ENCODE data around the gene PRDM8. TPM values are rescaled to one million over a fixed set of nuclear protein-coding genes. Genes with fewer than 3 reads are reported as not detected.
A peak's percentile ranks its signal among the peaks of the same experiment; 100 is the strongest.

Gene PRDM8
- total and polyA plus RNA-seq, 7 donors = 1.2 to 17.4 (median 14.9) TPM; not detected in 1

DNA sequence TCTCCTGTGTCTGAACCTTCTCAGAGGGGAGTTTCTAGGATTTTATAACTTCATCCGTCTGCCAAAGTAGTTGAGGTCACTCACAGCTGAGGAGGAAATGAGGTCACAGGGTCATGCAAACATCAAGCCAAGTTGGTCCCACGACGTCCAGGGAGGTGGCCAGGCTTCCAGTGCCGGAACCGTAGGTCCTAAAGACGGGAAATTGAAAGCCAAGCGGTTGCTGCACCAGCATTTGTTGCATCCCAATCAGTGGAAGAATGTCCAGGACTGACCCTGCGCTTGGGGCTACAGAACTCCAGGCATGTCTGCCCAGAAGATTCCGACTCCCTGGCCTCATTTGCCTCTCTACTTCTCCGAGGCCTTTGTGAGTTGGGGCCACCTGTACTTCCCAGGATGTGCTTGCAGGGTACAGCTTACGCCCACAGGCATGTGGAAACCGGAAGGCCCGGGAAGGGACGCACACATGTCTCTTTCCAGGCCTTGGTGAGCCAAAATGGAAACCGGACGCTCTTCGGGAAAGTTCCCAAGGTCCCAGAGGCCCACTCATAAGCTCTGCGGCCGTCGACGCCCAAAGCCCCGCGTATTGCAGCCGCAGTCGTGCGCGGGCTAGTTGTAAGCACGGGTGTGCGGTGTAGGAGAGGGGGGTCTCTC lies 9.3 kb downstream of the PRDM8 start:
- Histone ChIP-seq H3K27ac (peak overlapping the region in 1 of 4 donors; percentile 12), H3K27me3 (no peaks in the 10 kb centered on the region), H3K4me1 (peaks cover 0 to 17% (median 10%) of the 10 kb centered on the region in 4 donors), H3K4me3 (no peak overlapping the region), H3K36me3 (no peaks in the 10 kb centered on the region), H3K9me3 (no peaks in the 10 kb centered on the region)
- 72 to 80% methylated on average over 29 of the region's 29 CpGs for WGBS, 2 donors
- TF ChIP-seq, protein P1, sequence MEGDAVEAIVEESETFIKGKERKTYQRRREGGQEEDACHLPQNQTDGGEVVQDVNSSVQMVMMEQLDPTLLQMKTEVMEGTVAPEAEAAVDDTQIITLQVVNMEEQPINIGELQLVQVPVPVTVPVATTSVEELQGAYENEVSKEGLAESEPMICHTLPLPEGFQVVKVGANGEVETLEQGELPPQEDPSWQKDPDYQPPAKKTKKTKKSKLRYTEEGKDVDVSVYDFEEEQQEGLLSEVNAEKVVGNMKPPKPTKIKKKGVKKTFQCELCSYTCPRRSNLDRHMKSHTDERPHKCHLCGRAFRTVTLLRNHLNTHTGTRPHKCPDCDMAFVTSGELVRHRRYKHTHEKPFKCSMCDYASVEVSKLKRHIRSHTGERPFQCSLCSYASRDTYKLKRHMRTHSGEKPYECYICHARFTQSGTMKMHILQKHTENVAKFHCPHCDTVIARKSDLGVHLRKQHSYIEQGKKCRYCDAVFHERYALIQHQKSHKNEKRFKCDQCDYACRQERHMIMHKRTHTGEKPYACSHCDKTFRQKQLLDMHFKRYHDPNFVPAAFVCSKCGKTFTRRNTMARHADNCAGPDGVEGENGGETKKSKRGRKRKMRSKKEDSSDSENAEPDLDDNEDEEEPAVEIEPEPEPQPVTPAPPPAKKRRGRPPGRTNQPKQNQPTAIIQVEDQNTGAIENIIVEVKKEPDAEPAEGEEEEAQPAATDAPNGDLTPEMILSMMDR (IDR thresholded peaks at IDR 0.05) = no peak
- no peak for TF ChIP-seq EP300 (IDR thresholded peaks at IDR 0.05)
- intact Hi-C loops (cut with DNase I) = loop anchor here (10.0 kb wide), 1 partner anchor 128 kb away; the partner anchor contains the start of gene CFAP299
- DNase-seq = peak; percentile 70

DNA sequence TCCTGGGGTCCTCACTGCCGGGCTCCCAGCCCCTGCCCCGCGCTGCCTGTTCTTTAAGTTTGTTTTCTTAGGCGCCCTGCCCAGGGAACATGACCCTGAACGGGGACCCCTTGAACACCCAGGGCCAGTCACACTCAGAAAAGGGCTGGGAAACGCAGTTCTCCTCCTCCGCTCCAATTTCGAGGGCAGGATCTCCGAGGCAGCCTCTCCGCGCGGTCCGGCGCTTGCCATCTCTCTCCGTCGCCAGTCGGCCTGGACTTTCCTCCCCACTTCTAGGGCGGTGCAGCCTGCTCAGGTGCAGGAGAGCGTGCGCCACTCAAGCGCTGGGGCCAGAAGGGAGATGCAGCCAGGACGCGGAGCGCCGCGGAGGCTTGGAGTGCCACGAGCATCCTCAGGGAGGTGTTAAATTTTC lies 9.9 kb downstream of the PRDM8 start:
- H3K27ac ChIP-seq = peak overlapping the region in 1 of 4 donors; percentile 12
- no peak for TF ChIP-seq EP300 (IDR thresholded peaks at IDR 0.05)
- TF ChIP-seq, protein P1 (IDR thresholded peaks at IDR 0.05) = no peak
- TF ChIP-seq POLR2AphosphoS5 (IDR thresholded peaks at IDR 0.05) = no peak
- TF ChIP-seq POLR2A (IDR thresholded peaks at IDR 0.05) = no peak

DNA sequence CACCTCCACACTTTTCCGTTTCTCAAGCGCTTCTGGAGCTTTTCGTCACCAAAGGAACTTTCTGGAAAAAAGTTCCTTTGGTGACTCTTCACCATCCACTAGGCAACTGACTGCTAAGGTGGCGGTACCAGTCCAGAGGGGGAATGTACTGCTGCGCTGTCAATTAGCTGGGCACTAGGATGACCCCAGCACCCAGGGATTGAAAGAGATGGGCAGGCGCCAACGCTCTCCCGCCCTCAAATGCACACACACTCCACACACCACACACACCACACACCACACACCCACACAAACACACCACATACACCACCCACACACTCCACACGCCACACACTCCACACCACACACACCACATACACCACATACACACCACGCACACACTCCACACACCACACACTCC lies 10.4 kb downstream of the PRDM8 start:
- H3K4me3 ChIP-seq = no peak overlapping the region

More for the DNA sequence above, 9.9 kb downstream of the PRDM8 start:
- WGBS, 2 donors = 40 to 41% methylated on average over 27 of the region's 27 CpGs
- intact Hi-C loops (cut with DNase I) = loop anchor here (10.0 kb wide), 1 partner anchor 128 kb away; the partner anchor contains the start of gene CFAP299
- DNase-seq = no peak
- no peaks in the 10 kb centered on the region for H3K9me3 ChIP-seq
- peaks cover 0 to 13% (median 9%) of the 10 kb centered on the region in 4 donors for H3K4me1 ChIP-seq
- H3K4me3 ChIP-seq = no peak overlapping the region
- no peaks in the 10 kb centered on the region for H3K36me3 ChIP-seq
- H3K27me3 ChIP-seq = no peaks in the 10 kb centered on the region

DNA sequence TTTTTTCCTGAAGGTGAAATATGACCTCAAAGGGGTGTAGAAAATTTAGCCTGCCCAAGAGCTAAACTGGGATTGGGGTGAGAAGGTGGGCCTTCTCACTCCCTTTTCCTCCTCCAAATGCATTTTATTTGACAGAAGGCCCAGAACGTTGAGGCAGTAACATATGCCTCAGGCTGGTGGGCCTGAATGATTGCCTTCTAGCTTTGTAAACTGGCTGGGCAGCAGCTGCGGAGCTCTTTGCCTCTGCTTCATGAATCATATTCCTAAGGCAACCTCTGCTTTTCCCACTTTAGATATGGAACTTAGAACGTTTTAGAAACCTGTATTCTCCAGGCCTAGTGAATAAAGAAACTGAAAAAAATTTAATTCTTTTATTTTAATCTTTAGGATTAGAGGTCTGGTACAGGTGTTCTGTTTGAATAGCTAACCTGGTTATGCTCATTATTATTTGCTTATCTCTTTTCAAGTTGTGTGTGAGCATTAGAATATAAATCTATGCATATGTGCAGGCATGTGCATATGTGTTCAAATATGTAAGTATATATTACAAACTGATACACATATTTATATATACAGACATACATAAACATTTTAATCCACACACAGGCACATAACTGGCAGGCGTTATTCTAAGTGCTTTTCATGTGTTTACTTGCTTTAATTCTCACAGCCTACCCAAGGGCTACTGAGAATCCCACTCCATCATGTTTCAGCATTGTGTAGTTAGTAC lies 11.5 kb downstream of the PRDM8 start:
- Histone ChIP-seq H3K27ac (no peak overlapping the region), H3K4me1 (peaks cover 0 to 9% (median 4%) of the 10 kb centered on the region in 4 donors), H3K9me3 (no peaks in the 10 kb centered on the region), H3K36me3 (no peaks in the 10 kb centered on the region), H3K27me3 (no peaks in the 10 kb centered on the region), H3K4me3 (no peak overlapping the region)
- DNase-seq = no peak
- intact Hi-C loops (cut with DNase I) = loop anchor here (10.0 kb wide), 1 partner anchor 126 kb away; the partner anchor contains the start of gene CFAP299
- TF ChIP-seq POLR2A (IDR thresholded peaks at IDR 0.05) (no peak), EP300 (IDR thresholded peaks at IDR 0.05) (no peak), POLR2AphosphoS5 (IDR thresholded peaks at IDR 0.05) (no peak)
- TF ChIP-seq, protein P1 (IDR thresholded peaks at IDR 0.05) = no peak
- 81 to 86% methylated on average over 4 of the region's 4 CpGs for WGBS, 2 donors

More for the DNA sequence above, 10.4 kb downstream of the PRDM8 start:
- Histone ChIP-seq H3K36me3 (no peaks in the 10 kb centered on the region), H3K27me3 (no peaks in the 10 kb centered on the region), H3K9me3 (no peaks in the 10 kb centered on the region), H3K27ac (no peak overlapping the region), H3K4me1 (peaks cover 0 to 13% (median 9%) of the 10 kb centered on the region in 4 donors)
- DNase-seq = no peak
- TF ChIP-seq EP300 (IDR thresholded peaks at IDR 0.05) (no peak), POLR2A (IDR thresholded peaks at IDR 0.05) (no peak), POLR2AphosphoS5 (IDR thresholded peaks at IDR 0.05) (no peak)
- TF ChIP-seq, protein P1 (IDR thresholded peaks at IDR 0.05) = no peak
- intact Hi-C loops (cut with DNase I) = loop anchor here (10.0 kb wide), 1 partner anchor 127 kb away; the partner anchor contains the start of gene CFAP299
- 82 to 86% methylated on average over 10 of the region's 10 CpGs for WGBS, 2 donors

Measured in sigmoid colon (tissue), 7 donors.